Upper lobe of right lung (tissue), 1 donor: ENCODE data around the gene ASIC5. TPM values are rescaled to one million over a fixed set of nuclear protein-coding genes. Genes with fewer than 3 reads are reported as not detected.

Experiments
- ATAC-seq: fragments of 200-7000 bp; cut with Tn5 transposase; one replicate; pipeline ENCODE4 v1.9.1; 2020; ENCODE audit warnings: mild to moderate bottlenecking, moderate library complexity
- DNase-seq: peaks from one replicate; pipeline ENCODE4 v3.0.0-alpha.2; 2020
- H3K27ac ChIP-seq: fragments of 200-600 bp; one replicate; pipeline ENCODE4 v1.8.0; 2022
- H3K27me3 ChIP-seq: fragments of 200-600 bp; one replicate; pipeline ENCODE4 v1.8.0; 2022; ENCODE audit warnings: mild to moderate bottlenecking
- H3K36me3 ChIP-seq: fragments of 200-600 bp; one replicate; pipeline ENCODE4 v1.8.0; 2022
- H3K4me1 ChIP-seq: fragments of 200-600 bp; one replicate; pipeline ENCODE4 v1.8.0; 2022
- H3K4me3 ChIP-seq: fragments of 200-600 bp; one replicate; pipeline ENCODE4 v1.8.0; 2022; ENCODE audit warnings: mild to moderate bottlenecking
- H3K9me3 ChIP-seq: fragments of 200-600 bp; one replicate; pipeline ENCODE4 v1.8.0; 2022
- intact Hi-C: fragments of 100-400 bp; cut with DNase I; formaldehyde crosslinking; loops from one replicate; pipeline ENCODE4 v1.11.0; 2022
- total RNA-seq: library from RNA; stranded (reverse); fragmentation: NEBNext Ultra II Directional; extraction: Animal tissue kit (Norgen Biotek cat#: 25700); gene quantifications from one replicate; pipeline ENCODE4 v1.2.1, GENCODE V29; 2021
- TF ChIP-seq, protein P1 (sequence below): fragments of 200-600 bp; IDR thresholded peaks from one replicate; pipeline ENCODE4 v1.8.0; 2022; ENCODE audit warnings: antibody characterized with exemption
- donor health status: DM: no; HTN: yes; CAD: no; lungs with severe emphysema.

Gene ASIC5
- total RNA-seq, 1 donor from 2014 or later = not detected

DNA sequence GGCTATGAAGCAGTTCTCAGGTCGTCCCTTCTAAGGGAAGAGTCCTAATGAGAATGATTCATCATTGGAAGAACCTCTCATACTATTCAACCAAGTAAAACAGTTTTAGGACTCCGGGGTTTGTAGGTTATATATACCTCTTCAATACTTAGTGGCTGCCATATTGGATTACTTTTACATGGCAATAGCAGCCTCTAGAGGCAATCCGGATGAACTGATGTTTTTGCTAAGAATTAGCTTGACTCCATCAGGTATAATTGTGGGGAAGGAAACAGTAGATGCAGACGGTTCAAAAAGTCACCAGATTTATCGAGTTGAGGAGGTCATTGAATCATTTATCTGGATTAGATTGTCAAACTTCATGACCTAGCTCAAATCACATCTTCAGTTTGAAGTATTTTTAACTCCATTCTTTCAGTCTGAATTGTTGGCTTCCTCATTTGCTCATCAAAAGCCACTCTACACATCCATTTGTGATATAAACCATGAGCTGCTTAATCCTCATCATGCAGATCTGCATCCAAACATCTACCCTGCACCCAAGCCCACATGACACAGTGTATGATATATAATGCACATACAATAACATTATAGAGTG, 78.9 kb downstream of the ASIC5 start:
- peak; percentile 95 for ATAC-seq
- no peaks in the 10 kb centered on the region for H3K9me3 ChIP-seq

DNA sequence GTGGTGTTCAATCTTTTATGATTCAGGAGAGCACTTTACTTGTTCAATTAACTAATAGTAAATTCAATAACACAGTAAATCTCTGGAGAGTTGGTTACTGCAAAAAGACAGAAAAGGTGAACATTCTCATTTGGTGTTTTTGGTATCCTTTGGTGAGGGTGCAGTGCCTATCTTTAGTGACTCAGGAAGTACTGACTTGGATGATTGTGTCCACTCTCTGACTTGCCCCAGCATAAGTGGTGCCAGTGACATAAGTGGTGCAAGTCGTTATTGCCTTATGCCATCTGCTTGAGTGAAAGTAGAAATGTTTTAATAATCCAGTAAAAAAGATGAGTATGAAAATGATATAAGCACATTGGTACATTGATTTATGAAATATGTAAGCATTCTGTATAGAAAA, 80.2 kb downstream of the ASIC5 start:
- H3K27ac ChIP-seq = no peak overlapping the region
- peak; percentile 54 for ATAC-seq
- H3K27me3 ChIP-seq = no peaks in the 10 kb centered on the region
- intact Hi-C loops = loop anchor here (10.0 kb wide), 1 partner anchor 341 kb away; no protein-coding TSS in a partner anchor
- no peaks in the 10 kb centered on the region for H3K36me3 ChIP-seq
- DNase-seq = no peak
- no peaks in the 10 kb centered on the region for H3K9me3 ChIP-seq
- H3K4me3 ChIP-seq = no peak overlapping the region
- TF ChIP-seq, protein P1, sequence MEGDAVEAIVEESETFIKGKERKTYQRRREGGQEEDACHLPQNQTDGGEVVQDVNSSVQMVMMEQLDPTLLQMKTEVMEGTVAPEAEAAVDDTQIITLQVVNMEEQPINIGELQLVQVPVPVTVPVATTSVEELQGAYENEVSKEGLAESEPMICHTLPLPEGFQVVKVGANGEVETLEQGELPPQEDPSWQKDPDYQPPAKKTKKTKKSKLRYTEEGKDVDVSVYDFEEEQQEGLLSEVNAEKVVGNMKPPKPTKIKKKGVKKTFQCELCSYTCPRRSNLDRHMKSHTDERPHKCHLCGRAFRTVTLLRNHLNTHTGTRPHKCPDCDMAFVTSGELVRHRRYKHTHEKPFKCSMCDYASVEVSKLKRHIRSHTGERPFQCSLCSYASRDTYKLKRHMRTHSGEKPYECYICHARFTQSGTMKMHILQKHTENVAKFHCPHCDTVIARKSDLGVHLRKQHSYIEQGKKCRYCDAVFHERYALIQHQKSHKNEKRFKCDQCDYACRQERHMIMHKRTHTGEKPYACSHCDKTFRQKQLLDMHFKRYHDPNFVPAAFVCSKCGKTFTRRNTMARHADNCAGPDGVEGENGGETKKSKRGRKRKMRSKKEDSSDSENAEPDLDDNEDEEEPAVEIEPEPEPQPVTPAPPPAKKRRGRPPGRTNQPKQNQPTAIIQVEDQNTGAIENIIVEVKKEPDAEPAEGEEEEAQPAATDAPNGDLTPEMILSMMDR = no peak
- H3K4me1 ChIP-seq = peaks cover 3% of the 10 kb centered on the region

More for the DNA sequence above, 78.9 kb downstream of the ASIC5 start:
- intact Hi-C loops = loop anchor here (10.0 kb wide), 1 partner anchor 342 kb away; no protein-coding TSS in a partner anchor
- Histone ChIP-seq H3K36me3 (no peaks in the 10 kb centered on the region), H3K4me3 (no peak overlapping the region), H3K27me3 (no peaks in the 10 kb centered on the region), H3K4me1 (peaks cover 3% of the 10 kb centered on the region), H3K27ac (no peak overlapping the region)
- DNase-seq = no peak
- TF ChIP-seq, protein P1 = peak; percentile 75

GRCh38 chr4:155784637-155785036, 81.4 kb downstream of the ASIC5 start:
- no peaks in the 10 kb centered on the region for H3K9me3 ChIP-seq
- TF ChIP-seq, protein P1 = no peak
- no peaks in the 10 kb centered on the region for H3K27me3 ChIP-seq
- no peaks in the 10 kb centered on the region for H3K36me3 ChIP-seq
- DNase-seq (no peak), ATAC-seq (no peak)
- H3K4me1 ChIP-seq = peaks cover 3% of the 10 kb centered on the region
- H3K4me3 ChIP-seq = no peak overlapping the region
- no peak overlapping the region for H3K27ac ChIP-seq
- intact Hi-C loops = loop anchor here (10.0 kb wide), 1 partner anchor 340 kb away; no protein-coding TSS in a partner anchor

DNA sequence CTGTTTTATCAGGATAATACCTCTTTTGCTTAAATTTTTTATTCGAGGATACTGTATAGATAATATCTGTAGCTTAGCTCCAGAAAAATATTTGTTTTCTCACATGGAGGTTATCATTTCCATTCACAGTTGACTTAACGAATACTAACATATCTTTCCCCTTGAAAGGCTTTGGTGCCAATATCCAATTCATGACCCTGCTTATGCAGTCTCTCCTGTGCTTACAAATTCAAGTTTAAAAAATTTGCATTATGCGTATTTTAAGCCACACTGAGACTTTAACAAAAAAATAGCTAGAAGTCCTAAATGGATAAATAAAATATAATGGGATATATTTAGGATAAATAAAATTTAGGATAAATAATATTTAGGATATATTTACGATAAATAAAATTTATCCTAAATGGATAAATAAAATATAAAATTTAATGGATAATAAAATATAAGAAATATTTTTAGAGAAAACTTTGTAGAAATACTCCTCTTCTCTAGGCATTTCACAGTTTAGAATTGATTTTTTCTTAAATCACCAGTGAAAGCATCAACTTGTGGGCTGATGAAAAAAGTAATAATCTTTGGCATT, 84.7 kb downstream of the ASIC5 start:
- ATAC-seq (no peak), DNase-seq (no peak)
- no peak overlapping the region for H3K27ac ChIP-seq
- intact Hi-C loops = loop anchor here (10.0 kb wide), 1 partner anchor 337 kb away; no protein-coding TSS in a partner anchor
- no peaks in the 10 kb centered on the region for H3K27me3 ChIP-seq
- no peaks in the 10 kb centered on the region for H3K36me3 ChIP-seq
- H3K4me1 ChIP-seq = peaks cover 17% of the 10 kb centered on the region
- H3K4me3 ChIP-seq = no peak overlapping the region
- H3K9me3 ChIP-seq = no peaks in the 10 kb centered on the region
- TF ChIP-seq, protein P1 = no peak

GRCh38 chr4:155780775-155781174, 85.3 kb downstream of the ASIC5 start:
- Histone ChIP-seq H3K4me3 (no peak overlapping the region), H3K27me3 (no peaks in the 10 kb centered on the region), H3K9me3 (no peaks in the 10 kb centered on the region), H3K4me1 (peaks cover 17% of the 10 kb centered on the region), H3K36me3 (no peaks in the 10 kb centered on the region), H3K27ac (no peak overlapping the region)
- DNase-seq (no peak), ATAC-seq (no peak)
- intact Hi-C loops = loop anchor here (10.0 kb wide), 1 partner anchor 336 kb away; no protein-coding TSS in a partner anchor
- TF ChIP-seq, protein P1 = no peak

Other genes with a start within 250 kb of the ASIC5 start
- 76.0 TPM for gene GUCY1A1, start 199.4 kb downstream of the ASIC5 start, total RNA-seq
- 21.9 TPM for gene GUCY1B1, start 107.3 kb downstream of the ASIC5 start, total RNA-seq
- gene TDO2, start 37.4 kb upstream of the ASIC5 start, total RNA-seq = 3.0 TPM
- 30.5 TPM for gene CTSO, start 87.6 kb upstream of the ASIC5 start, total RNA-seq